ENCODE data around the gene ADAMTS17. TPM values are rescaled to one million over a fixed set of nuclear protein-coding genes. Genes with fewer than 3 reads are reported as not detected.
"Not testable (repeated sequence)": the region's sequence is repeated elsewhere in the genome, so short reads cannot be mapped to it uniquely, and the experiment has no call there.

ADAMTS17 gene
- total RNA-seq, 1 experiment from 2014 or later: 4.2 TPM

DNA sequence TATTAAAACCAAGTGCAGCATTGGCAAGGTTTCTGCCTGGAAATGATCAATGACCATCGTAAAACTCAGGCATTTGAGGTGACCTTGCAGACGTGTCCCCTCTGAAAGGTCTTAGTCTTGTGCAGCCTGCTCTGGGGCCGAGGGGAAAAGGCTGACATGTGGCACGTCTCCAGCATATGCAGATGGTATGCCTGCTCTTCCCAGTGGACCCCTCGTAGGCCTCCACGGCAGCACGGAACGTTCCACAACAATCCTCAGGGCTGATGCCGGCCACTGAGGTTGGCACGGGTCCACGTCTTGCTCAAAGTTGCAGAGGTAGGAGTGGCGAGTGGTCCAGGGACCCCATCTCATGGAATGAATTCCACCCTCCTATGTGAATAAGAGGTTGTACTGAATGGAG, 361.0 kb downstream of the ADAMTS17 start:
- RAD21 ChIA-PET (ENCODE audit: low non-redundant PET in 1 of 2, low total read pairs in 2 of 2, uncharacterized antibody in 2 of 2, unreplicated experiment in 2 of 2): no interaction called here
- Histone ChIP-seq H3K9ac (ENCODE audit: low read length) (no peak overlapping the region), H3K4me2 (ENCODE audit: low read length) (no peak overlapping the region), H3K79me2 (ENCODE audit: insufficient read depth, low read length) (no peaks in the 10 kb centered on the region), H3K4me3 (replicated peaks in 1 of 2; ENCODE audit: low read depth in 1 of 2, low read length in 2 of 2) (no peak overlapping the region), H2AFZ (ENCODE audit: low read depth, low read length, poor library complexity, severe bottlenecking) (no peak overlapping the region), H4K20me1 (ENCODE audit: insufficient read depth) (no peaks in the 10 kb centered on the region), H3K9me2 (ENCODE audit: insufficient read depth) (no peaks in the 10 kb centered on the region), H3K9me3 (ENCODE audit: control insufficient read depth in 1 of 2, insufficient read depth in 1 of 2, low read depth in 1 of 2, low read length in 2 of 2) (no peaks in the 10 kb centered on the region), H3K27ac (ENCODE audit: low read depth, low read length) (no peak overlapping the region), H3K27me3 (ENCODE audit: insufficient read depth, low read length) (no peaks in the 10 kb centered on the region), H3K36me3 (ENCODE audit: control insufficient read depth in 1 of 2, insufficient read depth in 2 of 2, low read length in 2 of 2) (no peaks in the 10 kb centered on the region), H3K4me1 (ENCODE audit: control insufficient read depth in 1 of 2, insufficient read depth in 2 of 2, low read length in 2 of 2) (no peaks in the 10 kb centered on the region)
- DNase-seq (ENCODE audit: low read depth, low spot score) (no peak), ATAC-seq (no peak)
- intact Hi-C loops (cut with micrococcal nuclease): no loop called here
- BruUV-seq (replicated peaks): no TSS peak
- CTCF ChIA-PET: interaction anchor here (1.0 kb wide), 1 partner anchor 52 kb away, joined by 3 read pairs; no protein-coding TSS in a partner anchor
- TF ChIP-seq, protein P1, sequence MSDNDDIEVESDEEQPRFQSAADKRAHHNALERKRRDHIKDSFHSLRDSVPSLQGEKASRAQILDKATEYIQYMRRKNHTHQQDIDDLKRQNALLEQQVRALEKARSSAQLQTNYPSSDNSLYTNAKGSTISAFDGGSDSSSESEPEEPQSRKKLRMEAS (IDR thresholded peaks at IDR 0.05): no peak
- TF ChIP-seq REST (IDR thresholded peaks at IDR 0.05; ENCODE audit: low read depth): no peak
- TF ChIP-seq, protein P2, sequence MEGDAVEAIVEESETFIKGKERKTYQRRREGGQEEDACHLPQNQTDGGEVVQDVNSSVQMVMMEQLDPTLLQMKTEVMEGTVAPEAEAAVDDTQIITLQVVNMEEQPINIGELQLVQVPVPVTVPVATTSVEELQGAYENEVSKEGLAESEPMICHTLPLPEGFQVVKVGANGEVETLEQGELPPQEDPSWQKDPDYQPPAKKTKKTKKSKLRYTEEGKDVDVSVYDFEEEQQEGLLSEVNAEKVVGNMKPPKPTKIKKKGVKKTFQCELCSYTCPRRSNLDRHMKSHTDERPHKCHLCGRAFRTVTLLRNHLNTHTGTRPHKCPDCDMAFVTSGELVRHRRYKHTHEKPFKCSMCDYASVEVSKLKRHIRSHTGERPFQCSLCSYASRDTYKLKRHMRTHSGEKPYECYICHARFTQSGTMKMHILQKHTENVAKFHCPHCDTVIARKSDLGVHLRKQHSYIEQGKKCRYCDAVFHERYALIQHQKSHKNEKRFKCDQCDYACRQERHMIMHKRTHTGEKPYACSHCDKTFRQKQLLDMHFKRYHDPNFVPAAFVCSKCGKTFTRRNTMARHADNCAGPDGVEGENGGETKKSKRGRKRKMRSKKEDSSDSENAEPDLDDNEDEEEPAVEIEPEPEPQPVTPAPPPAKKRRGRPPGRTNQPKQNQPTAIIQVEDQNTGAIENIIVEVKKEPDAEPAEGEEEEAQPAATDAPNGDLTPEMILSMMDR (IDR thresholded peaks at IDR 0.05 in 2 of 3, conservative IDR thresholded peaks at IDR 0.05 in 1 of 3; ENCODE audit: borderline replicate concordance in 1 of 3, insufficient read depth in 1 of 3, low read depth in 2 of 3, low read length in 2 of 3): no peak
- POLR2A ChIA-PET: no interaction called here

DNA sequence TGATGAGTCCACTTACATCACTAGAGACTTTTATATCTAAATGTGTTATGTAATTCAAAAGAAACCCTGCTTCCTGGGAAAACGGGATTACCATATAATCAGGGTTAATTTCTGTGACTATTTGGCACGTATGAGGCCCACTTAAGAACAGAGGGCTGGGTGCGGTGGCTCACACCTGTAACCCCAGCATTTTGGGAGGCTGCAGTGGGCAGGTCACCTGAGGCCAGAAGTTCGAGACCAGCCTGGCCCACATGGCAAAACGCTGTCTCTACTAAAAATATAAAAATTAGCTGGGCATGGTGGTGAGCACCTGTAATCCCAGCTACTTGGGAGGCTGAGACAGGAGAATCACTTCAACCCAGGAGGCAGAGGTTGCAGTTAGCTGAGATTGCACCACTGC, 361.9 kb downstream of the ADAMTS17 start:
- intact Hi-C loops (cut with micrococcal nuclease); H3K4me1 ChIP-seq (ENCODE audit: control insufficient read depth in 1 of 2, insufficient read depth in 2 of 2, low read length in 2 of 2); H3K4me3 ChIP-seq (replicated peaks in 1 of 2; ENCODE audit: low read depth in 1 of 2, low read length in 2 of 2); POLR2A ChIA-PET; ATAC-seq; DNase-seq (ENCODE audit: low read depth, low spot score); H3K9me3 ChIP-seq (ENCODE audit: control insufficient read depth in 1 of 2, insufficient read depth in 1 of 2, low read depth in 1 of 2, low read length in 2 of 2); H2AFZ ChIP-seq (ENCODE audit: low read depth, low read length, poor library complexity, severe bottlenecking); H3K4me2 ChIP-seq (ENCODE audit: low read length); RAD21 ChIA-PET (ENCODE audit: low non-redundant PET in 1 of 2, low total read pairs in 2 of 2, uncharacterized antibody in 2 of 2, unreplicated experiment in 2 of 2); H3K27ac ChIP-seq (ENCODE audit: low read depth, low read length); H3K79me2 ChIP-seq (ENCODE audit: insufficient read depth, low read length); H3K27me3 ChIP-seq (ENCODE audit: insufficient read depth, low read length); BruUV-seq (replicated peaks); H3K36me3 ChIP-seq (ENCODE audit: control insufficient read depth in 1 of 2, insufficient read depth in 2 of 2, low read length in 2 of 2); H4K20me1 ChIP-seq (ENCODE audit: insufficient read depth); H3K9ac ChIP-seq (ENCODE audit: low read length); H3K9me2 ChIP-seq (ENCODE audit: insufficient read depth): not testable (repeated sequence)
- CTCF ChIA-PET: interaction anchor here (1.1 kb wide), 1 partner anchor 370 kb away, joined by 4 read pairs; no protein-coding TSS in a partner anchor

All from HCT116 (cell line).